PC-9 (cell line): ENCODE measurements around the gene NPR1.

ENCODE experiments used
- EZH2 ChIP-seq: fragments of 200-600 bp; sonication (generic); IDR thresholded peaks from 2 replicates; pipeline ENCODE4 v1.8.0; 2017; ENCODE audit warnings: antibody characterized with exemption, low read depth
- TF ChIP-seq, protein P1 (sequence below): fragments of 200-600 bp; sonication (generic); conservative IDR thresholded peaks from 2 replicates; pipeline ENCODE4 v1.6.1; 2017; ENCODE audit warnings: mixed run types, antibody characterized with exemption, mild to moderate bottlenecking, moderate library complexity

DNA sequence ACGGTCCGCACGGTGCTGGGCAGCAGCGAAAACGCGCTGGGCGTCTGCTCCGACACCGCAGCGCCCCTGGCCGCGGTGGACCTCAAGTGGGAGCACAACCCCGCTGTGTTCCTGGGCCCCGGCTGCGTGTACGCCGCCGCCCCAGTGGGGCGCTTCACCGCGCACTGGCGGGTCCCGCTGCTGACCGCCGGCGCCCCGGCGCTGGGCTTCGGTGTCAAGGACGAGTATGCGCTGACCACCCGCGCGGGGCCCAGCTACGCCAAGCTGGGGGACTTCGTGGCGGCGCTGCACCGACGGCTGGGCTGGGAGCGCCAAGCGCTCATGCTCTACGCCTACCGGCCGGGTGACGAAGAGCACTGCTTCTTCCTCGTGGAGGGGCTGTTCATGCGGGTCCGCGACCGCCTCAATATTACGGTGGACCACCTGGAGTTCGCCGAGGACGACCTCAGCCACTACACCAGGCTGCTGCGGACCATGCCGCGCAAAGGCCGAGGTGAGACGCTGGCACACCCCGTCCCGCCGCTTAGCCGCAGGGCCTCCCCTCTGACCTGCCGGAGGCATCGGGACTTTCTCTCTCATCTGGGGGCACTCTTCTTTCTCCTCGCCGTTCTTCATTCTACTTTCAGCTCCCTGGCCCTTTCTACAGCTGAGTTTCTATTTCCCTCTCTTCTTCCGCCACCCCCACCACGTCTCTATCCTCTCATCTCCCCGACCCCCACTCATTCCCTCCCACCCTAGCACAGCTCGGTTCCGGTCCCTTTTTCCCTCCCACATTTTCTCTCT is 1.0 kb downstream of the NPR1 start:
- TF ChIP-seq, protein P1, sequence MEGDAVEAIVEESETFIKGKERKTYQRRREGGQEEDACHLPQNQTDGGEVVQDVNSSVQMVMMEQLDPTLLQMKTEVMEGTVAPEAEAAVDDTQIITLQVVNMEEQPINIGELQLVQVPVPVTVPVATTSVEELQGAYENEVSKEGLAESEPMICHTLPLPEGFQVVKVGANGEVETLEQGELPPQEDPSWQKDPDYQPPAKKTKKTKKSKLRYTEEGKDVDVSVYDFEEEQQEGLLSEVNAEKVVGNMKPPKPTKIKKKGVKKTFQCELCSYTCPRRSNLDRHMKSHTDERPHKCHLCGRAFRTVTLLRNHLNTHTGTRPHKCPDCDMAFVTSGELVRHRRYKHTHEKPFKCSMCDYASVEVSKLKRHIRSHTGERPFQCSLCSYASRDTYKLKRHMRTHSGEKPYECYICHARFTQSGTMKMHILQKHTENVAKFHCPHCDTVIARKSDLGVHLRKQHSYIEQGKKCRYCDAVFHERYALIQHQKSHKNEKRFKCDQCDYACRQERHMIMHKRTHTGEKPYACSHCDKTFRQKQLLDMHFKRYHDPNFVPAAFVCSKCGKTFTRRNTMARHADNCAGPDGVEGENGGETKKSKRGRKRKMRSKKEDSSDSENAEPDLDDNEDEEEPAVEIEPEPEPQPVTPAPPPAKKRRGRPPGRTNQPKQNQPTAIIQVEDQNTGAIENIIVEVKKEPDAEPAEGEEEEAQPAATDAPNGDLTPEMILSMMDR, result no peak
- no peak for TF ChIP-seq EZH2
